ENCODE measurements around the gene TSPAN11.

The TSPAN11 gene

GRCh38 chr12:30911207-30911606 lies 15.3 kb upstream of the TSPAN11 start:
- no peak for DNase-seq (ENCODE audit: low spot score)

GRCh38 chr12:30913323-30913722 lies 13.2 kb upstream of the TSPAN11 start:
- no peak for DNase-seq (ENCODE audit: low spot score)

GRCh38 chr12:30914986-30915591 lies 11.5 kb upstream of the TSPAN11 start:
- no peak for DNase-seq (ENCODE audit: low spot score)

DNA sequence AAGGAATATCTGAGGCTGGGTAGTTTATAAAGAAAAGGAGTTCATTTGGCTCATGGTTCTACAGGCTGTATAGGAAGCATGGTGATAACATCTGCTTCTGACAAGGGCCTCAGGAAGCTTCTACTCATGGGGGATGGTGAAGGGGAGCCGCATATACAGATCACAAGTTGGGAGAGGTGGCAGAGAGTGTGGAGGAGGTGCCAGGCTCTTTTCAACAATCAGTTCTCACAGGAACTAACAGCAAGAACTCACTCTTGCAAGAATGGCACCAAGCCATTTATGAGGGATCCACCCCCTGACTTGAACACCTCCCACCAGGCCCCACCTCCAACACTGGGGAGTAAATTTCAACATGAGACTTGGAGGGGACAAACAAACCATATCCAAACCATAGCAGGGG lies 3.5 kb upstream of the TSPAN11 start:
- no peak for DNase-seq (ENCODE audit: low spot score)

DNA sequence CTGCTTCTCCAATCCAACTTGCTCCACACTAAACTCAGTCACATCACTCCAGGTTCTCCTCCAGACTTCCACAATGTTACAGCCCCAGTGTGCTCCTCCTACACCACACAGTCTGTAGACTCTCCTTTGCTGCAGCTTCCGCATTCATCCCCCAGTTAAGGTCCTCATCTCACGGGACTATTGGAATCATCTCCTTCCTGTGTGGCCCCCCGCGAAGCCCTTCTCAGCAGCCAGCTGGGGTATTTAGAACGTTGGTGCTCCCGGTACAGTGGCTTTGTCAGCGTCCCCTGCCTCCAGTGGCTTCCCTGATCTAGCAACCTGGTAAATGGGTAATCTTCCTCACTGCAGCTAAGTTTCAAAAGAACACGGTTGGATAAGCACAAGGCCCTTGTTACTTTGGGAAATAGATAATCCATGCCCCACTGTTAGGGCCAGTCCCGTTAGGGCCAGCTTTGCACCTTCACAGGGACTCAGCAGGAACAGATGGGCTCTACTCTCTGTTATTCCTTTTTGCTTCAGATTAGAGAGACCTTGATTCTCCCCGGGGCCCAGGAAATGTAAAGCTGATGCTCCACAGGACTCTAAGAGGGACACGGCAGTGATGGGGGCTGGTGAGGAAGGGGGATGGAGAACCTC lies 823 bp upstream of the TSPAN11 start:
- no peak for DNase-seq (ENCODE audit: low spot score)

- no peak for DNase-seq (ENCODE audit: low spot score)
Observed at GRCh38 chr12:30927222-30927611, 669 bp downstream of the TSPAN11 start.

DNA sequence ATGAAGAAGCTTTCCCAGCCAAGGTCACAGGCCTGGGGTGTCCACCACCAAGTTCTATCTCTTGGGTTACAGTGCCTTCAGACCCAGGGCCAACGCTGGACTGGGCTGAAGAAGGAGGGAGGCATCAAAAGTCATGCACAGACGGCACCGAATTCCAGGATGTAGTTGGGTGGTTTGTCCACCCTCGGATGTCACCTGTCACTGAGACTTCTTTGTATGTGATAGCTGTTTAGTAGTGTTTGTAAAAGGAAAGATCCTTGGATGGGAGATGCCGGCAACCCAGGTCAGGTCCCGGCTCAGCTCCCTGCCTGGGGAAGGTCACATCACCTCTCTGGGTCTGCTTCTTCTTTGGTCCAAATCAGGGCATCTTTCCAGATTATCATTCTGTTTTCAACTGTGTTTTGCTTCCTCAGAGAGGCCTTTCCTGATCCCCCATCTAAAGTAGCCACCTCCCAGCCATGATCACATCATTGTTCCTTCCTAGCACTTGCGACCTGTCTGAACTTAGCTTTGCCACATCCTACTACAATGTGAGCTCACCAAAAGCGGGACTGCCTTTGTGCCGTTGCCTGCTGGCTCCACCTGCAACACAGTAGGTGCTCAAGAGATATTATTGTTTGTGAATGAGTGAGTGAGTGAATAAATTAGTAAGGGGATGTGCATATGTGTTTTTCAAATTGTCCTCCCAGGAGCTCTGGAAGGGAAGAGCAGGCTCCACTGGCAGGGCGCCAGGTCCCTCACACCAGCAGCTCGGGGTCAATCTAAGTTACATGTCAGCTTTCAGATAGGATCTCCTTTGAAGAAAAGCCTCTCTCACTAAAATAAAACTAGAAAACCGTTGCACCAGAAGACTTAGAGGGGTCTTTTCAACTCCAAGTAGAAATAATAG lies 2.1 kb downstream of the TSPAN11 start:
- DNase-seq (ENCODE audit: low spot score), result no peak

DNA sequence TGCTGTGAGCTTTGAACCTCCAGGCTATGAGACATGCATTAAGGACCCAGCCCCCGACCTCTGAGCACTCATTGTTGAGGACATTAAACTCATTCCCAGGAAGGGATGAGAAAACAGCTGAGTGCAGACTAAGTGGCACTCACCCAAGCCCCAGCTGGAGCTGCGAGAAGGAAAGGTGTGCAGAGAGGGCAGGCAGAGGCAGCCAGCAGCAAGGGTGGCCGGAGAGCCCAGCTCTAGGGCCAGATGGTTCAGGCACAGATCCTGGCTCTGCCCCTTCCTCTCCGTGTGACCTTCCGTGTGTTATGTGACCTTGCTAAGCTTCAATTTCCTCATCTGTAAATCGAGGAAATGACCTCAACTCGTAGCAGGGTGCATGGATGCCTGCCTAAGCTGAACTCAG lies 3.7 kb downstream of the TSPAN11 start:
- no peak for DNase-seq (ENCODE audit: low spot score)

DNA sequence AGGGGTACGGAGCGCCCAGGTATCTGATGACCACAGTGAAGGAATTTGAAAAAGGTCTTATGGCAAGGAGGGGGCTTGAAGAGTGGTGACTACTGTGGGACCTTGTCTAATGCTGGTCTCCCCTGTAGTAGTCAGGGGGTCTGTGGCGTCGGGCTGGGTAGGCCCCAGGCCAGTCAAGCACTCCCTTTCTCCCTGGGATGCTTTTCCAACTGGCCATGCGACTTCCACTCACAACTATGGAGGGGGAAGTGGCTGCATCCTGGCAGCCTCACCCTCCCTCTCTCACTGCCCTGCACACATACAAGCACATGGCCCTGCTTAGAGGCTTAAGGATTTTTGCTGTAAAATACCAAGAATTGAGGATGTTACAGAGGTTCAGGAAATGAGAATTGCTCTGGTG lies 4.1 kb downstream of the TSPAN11 start:
- no peak for DNase-seq (ENCODE audit: low spot score)

GRCh38 chr12:30932881-30933280 lies 6.3 kb downstream of the TSPAN11 start:
- DNase-seq (ENCODE audit: low spot score), result no peak

DNA sequence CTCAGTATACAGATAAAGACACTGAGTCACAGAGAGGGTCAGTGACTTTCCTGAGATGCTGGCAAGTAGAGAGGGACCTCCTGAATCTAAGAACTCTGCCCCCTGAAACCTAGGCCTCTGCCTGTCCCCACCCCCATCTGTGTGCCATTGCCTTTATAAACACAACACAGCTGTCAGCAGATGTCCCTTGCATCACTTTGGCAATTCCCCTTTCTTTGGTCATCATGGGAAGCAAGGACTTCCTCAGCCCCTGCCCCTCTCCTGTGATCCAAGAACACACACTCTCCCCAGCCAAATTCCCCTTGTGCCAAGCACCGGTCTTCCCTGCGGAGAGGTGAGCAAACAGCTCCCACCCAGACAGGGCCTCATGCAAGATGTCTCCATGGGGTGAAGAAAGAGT lies 8.3 kb downstream of the TSPAN11 start:
- no peak for DNase-seq (ENCODE audit: low spot score)

DNA sequence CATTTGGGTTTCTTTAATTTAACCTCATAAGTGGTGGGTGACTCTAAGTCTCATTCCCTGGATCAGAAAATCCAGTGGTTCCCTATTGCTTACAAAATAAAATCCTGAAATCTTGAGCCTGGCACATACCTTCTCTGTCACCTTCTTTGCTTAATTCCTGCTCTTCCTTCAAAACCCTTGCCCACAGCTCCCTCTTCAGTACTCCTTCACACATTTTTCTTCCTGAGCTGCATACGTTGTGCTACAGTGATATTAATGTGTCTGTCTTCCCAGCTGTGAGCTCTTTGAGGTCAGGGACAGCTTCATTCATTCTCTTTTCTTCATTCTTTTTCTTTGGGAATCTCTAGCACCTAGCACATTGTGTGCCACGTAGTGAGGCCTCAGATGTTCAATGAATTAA lies 9.5 kb downstream of the TSPAN11 start:
- DNase-seq (ENCODE audit: low spot score), result no peak

- no peak for DNase-seq (ENCODE audit: low spot score)
Observed at GRCh38 chr12:30939234-30939633, 12.7 kb downstream of the TSPAN11 start.

DNA sequence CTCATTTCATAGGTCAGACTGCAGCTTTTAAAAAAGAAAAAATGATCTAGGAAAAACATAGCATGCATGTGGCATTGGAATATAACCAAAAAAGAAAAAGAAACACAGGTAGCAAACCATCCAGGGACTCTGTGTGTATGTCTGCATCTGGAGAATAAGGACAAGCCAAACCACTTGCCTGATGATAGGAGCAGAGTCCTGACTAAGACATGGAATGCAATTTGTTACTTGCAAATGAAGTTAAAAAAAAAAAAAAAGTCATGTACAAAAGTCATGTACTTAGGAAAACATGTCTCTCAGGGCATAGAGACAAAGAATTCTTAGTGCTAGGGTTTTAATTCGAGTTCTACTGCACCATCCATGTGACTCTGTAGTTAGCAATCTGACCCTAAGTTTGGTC lies 15.9 kb downstream of the TSPAN11 start:
- no peak for DNase-seq (ENCODE audit: low spot score)

- no peak for DNase-seq (ENCODE audit: low spot score)
Observed at GRCh38 chr12:30942936-30943335, 16.4 kb downstream of the TSPAN11 start.

DNA sequence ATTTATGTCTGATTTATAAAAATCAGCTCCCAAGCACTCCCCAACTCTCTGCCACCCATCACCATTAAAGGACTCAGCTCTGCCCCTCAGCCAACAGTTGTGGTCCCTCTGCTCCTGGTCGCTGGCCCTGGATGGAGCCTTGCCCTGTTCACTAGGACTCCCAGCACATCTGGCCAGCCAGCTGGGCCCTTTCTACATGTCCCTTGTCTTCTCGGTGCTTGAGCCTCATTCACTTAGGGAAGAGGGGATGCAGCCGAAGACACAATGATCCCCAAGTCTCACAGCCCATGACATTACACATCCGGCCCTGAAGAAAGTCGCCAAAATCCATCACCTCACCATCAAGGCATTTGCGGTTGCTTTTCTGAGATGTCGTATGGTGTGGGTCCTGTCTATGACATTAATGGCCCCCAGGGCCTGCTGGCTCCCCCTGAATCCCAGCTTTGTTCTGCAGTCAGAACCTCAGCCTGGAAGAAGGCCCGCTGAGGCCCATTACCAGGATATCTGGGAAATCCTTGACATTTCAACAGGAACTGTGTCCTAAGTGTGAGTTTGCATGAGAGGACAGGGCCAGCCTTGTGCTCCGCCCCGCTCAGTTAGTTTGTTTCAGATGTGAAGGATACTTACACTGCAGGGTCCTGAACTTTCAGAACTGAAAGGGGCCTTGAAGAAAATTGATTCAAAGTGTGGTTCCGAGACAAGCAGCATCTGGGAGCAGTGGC lies 19.1 kb downstream of the TSPAN11 start:
- no peak for DNase-seq (ENCODE audit: low spot score)

DNA sequence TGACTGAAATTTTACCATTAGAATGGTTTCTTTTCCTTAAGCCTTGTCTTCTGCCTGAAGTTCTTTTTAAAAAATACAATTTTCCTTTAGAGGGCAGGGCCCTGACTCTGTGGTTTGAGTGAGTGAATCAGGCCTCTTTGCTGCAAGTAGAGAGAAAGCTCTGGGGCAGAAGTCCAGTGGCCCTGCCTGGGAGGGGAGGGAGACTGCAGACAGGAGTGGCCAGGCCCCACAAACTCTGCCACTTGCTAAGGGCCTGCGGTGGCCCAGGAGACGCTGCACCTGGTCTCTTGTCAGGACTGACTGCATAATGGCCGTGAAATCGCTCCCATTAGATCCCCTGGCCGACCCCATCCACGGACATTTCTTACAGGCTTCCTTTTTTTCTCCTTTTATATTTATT lies 25.5 kb downstream of the TSPAN11 start:
- no peak for DNase-seq (ENCODE audit: low spot score)

DNA sequence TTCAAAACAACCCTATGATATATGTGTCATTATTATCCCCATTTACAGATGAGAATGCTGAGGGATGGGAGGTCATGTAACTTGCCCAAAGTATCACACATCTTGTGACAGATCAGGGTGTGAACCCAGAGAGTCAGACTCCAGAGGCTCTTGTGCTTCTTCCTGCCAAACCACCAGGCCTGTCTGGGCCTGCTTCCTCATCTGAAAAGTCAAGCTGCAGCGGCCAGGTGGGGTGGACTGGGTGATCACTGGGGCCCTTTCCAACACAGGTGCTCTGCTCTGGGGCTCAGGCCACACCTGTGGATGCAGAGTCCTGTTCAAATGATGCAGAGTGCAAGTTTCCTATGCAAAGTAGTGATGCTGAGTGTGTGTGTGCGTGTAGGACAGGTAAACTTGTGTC lies 26.7 kb downstream of the TSPAN11 start:
- no peak for DNase-seq (ENCODE audit: low spot score)

GRCh38 chr12:30953951-30954751 lies 27.6 kb downstream of the TSPAN11 start:
- DNase-seq (ENCODE audit: low spot score), result no peak

DNA sequence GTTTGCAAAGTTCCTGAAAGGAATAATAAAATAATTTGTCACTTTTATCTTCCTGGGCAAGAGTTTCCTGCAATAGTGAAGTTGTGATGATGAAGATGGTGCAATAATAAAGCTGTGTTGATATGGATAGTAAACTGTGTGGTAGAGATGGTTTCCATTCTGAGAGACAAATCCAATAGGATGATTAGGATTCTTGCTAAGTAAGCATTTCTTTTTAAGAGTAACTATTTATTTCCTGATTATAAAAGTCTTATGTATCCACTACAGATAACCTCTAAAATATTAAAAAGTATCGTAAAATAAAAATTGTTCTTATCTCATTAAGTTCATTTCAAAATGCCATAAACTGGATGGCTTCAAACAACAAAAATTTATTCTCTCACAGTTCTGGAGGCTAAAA lies 28.7 kb downstream of the TSPAN11 start:
- DNase-seq (ENCODE audit: low spot score), result no peak

DNA sequence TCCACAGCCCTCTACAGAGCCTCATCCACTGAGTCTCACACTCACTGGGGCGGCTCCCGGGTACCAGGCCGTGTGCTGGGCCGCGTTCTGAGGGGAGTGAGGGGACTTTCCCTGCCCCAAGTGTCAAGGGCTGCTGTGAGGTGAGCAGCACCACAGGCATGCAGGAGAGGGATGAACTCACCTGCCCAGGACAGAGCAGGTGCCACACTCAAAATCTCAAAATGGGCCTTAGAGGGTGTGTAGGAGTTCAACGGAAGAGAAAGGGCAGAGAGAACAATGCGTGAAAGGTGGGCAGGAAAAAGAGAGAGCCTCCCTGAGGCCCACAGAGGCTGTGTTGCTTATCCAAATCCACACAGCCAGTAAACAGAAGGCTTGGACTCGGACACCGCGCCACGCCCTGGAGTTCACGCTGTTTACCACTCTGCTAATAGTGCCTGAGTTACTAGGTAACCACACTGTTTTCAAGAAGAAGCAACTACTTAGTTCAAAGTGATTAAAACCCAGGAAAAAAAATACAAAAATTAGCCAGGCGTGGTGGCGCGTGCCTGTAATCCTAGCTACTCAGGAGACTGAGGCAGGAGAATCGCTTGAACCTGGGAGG lies 32.7 kb downstream of the TSPAN11 start:
- no peak for DNase-seq (ENCODE audit: low spot score)
